Right atrium auricular region (tissue), 2 donors: ENCODE results near the gene PTGES3. TPM values are rescaled to one million over a fixed set of nuclear protein-coding genes. Genes with fewer than 3 reads are reported as not detected.

Experiments
- DNase-seq: peaks from one replicate; pipeline ENCODE4 v3.0.0-alpha.2; 2019; ENCODE audit warnings: low spot score
- H3K27ac ChIP-seq, 2 donors: fragments of 200-600 bp; sonication (generic); 1 replicate in 1 of 2; 2 replicates in 1 of 2; pipeline ENCODE4 v1.5.1; 2016 to 2019
- H3K27me3 ChIP-seq, 2 donors: fragments of 200-600 bp; sonication (generic); one replicate each; pipeline versions ENCODE4 v1.5.1 to v1.6.0; 2017 to 2019
- H3K36me3 ChIP-seq: fragments of 200-600 bp; sonication (generic); one replicate; pipeline ENCODE4 v1.5.1; 2016
- H3K4me1 ChIP-seq, 2 donors: fragments of 200-600 bp; sonication (generic); one replicate each; pipeline versions ENCODE4 v1.5.1 to v1.6.0; 2017 to 2019
- H3K4me3 ChIP-seq, 2 donors: fragments of 200-600 bp; sonication (generic); 1 replicate in 1 of 2; 2 replicates in 1 of 2; pipeline ENCODE4 v1.5.1; 2017 to 2019; ENCODE audit warnings: mild to moderate bottlenecking in 1 of 2, moderate library complexity in 1 of 2
- H3K9me3 ChIP-seq, 2 donors: fragments of 200-600 bp; sonication (generic); one replicate each; pipeline ENCODE4 v1.5.1; 2019
- CTCF ChIP-seq, 2 donors: fragments of 200-600 bp; sonication (generic); IDR thresholded peaks; one replicate each; pipeline ENCODE4 v1.5.1; 2019; ENCODE audit warnings: antibody characterized with exemption in 2 of 2
- total RNA-seq, 2 donors: library from RNA; depleted of rRNA; stranded (reverse); fragments of >200 nt; gene quantifications; one replicate each; pipeline ENCODE4 v1.1.0, GENCODE V29; 2016

Gene PTGES3
- total RNA-seq, 2 donors from 2014 or later: 69.6 to 71.1 TPM

- Histone ChIP-seq H3K9me3 (no peaks in the 10 kb centered on the region), H3K27ac (peak overlapping the region; percentile 96 to 98), H3K4me3 (peak overlapping the region; percentile 97 to 99), H3K27me3 (no peaks in the 10 kb centered on the region), H3K36me3 (no peaks in the 10 kb centered on the region), H3K4me1 (peaks cover 0 to 62% of the 10 kb centered on the region in 2 donors)
- no peak for DNase-seq
- TF ChIP-seq CTCF (IDR thresholded peaks at IDR 0.05): no peak
Observed at GRCh38 chr12:56629459-56630179, 58.5 kb downstream of the PTGES3 start.

- TF ChIP-seq CTCF (IDR thresholded peaks at IDR 0.05): no peak
- Histone ChIP-seq H3K4me1 (peaks cover 0 to 64% of the 10 kb centered on the region in 2 donors), H3K27ac (peak overlapping the region; percentile 96 to 98), H3K4me3 (peak overlapping the region; percentile 97 to 99), H3K36me3 (no peaks in the 10 kb centered on the region), H3K9me3 (no peaks in the 10 kb centered on the region), H3K27me3 (no peaks in the 10 kb centered on the region)
- DNase-seq: peak; percentile 78
Observed at GRCh38 chr12:56628671-56629458, 59.2 kb downstream of the PTGES3 start.

- DNase-seq: no peak
- Histone ChIP-seq H3K27ac (no peak overlapping the region), H3K4me1 (peaks cover 0 to 56% of the 10 kb centered on the region in 2 donors), H3K4me3 (no peak overlapping the region), H3K36me3 (peaks cover 6% of the 10 kb centered on the region), H3K9me3 (no peaks in the 10 kb centered on the region), H3K27me3 (no peaks in the 10 kb centered on the region)
- no peak for TF ChIP-seq CTCF (IDR thresholded peaks at IDR 0.05)
Observed at GRCh38 chr12:56626701-56627100, 61.4 kb downstream of the PTGES3 start.

DNA sequence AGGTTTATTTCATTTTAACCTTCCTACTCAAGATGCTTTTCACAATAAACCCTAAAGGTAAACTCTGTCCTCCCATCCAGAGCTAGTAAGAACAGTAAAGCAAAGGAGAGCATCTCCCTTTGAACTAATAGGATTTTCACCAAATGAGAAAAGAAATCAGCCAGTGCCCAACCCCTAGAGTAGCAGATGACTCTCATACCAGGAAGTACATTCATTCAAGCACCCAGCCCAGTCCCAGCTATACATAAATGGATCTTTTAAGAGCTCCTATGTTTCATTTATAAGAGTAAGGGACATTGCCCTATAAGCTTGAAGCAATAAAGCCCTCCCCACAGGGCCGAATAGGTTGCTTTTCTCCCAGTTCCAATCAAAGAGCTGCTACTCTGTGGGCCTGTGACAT, 65.5 kb downstream of the PTGES3 start:
- no peaks in the 10 kb centered on the region for H3K27me3 ChIP-seq
- H3K36me3 ChIP-seq: peaks cover 14% of the 10 kb centered on the region
- DNase-seq: no peak
- peaks cover 0 to 37% of the 10 kb centered on the region in 2 donors for H3K4me1 ChIP-seq
- no peaks in the 10 kb centered on the region for H3K9me3 ChIP-seq
- no peak overlapping the region for H3K27ac ChIP-seq
- no peak overlapping the region for H3K4me3 ChIP-seq
- no peak for TF ChIP-seq CTCF (IDR thresholded peaks at IDR 0.05)

GRCh38 chr12:56616925-56617324, 71.2 kb downstream of the PTGES3 start:
- H3K27me3 ChIP-seq: no peaks in the 10 kb centered on the region
- no peak for DNase-seq
- H3K9me3 ChIP-seq: no peaks in the 10 kb centered on the region
- peak overlapping the region; percentile 11 to 43 for H3K27ac ChIP-seq
- H3K4me1 ChIP-seq: peaks cover 0 to 27% of the 10 kb centered on the region in 2 donors
- TF ChIP-seq CTCF (IDR thresholded peaks at IDR 0.05): no peak
- peaks cover 65% of the 10 kb centered on the region for H3K36me3 ChIP-seq
- no peak overlapping the region for H3K4me3 ChIP-seq
